SK-N-SH (cell line): Measurements from ENCODE around the gene CAPN9.

Source experiments
- CHD2 ChIP-seq: fragments of 150-350 bp; IDR thresholded peaks from 2 replicates; pipeline ENCODE4 v1.6.1; 2018; ENCODE audit warnings: low read length; ENCODE audit not compliant: partially characterized antibody
- CTCF ChIP-seq: fragments of 200-600 bp; sonication (generic); IDR thresholded peaks from 2 replicates; pipeline ENCODE4 v1.6.1; 2017; ENCODE audit warnings: antibody characterized with exemption, mild to moderate bottlenecking, moderate library complexity
- FOXM1 ChIP-seq: IDR thresholded peaks from 2 replicates; pipeline ENCODE4 v1.4.0; 2012; ENCODE audit warnings: low read depth, mild to moderate bottlenecking
- GABPA ChIP-seq: IDR thresholded peaks from 2 replicates; pipeline ENCODE4 v1.4.0; 2012; ENCODE audit warnings: low read depth, mild to moderate bottlenecking
- NFIC ChIP-seq: IDR thresholded peaks from 2 replicates; pipeline ENCODE4 v1.4.0; 2012; ENCODE audit warnings: borderline replicate concordance
- NRF1 ChIP-seq: IDR thresholded peaks from 2 replicates; pipeline ENCODE4 v1.6.1; 2012; ENCODE audit warnings: low read depth, mild to moderate bottlenecking, low read length
- POLR2AphosphoS5 ChIP-seq: IDR thresholded peaks from 2 replicates; pipeline ENCODE4 v1.6.1; 2012; ENCODE audit warnings: low read depth, low read length
- RAD21 ChIP-seq: IDR thresholded peaks from 2 replicates; pipeline ENCODE4 v1.6.1; 2012; ENCODE audit warnings: mild to moderate bottlenecking, low read length
- RXRA ChIP-seq: IDR thresholded peaks from 2 replicates; pipeline ENCODE4 v1.4.0; 2012; ENCODE audit warnings: low read depth, mild to moderate bottlenecking, borderline replicate concordance
- SIN3A ChIP-seq: IDR thresholded peaks from 2 replicates; pipeline ENCODE4 v1.6.1; 2012; ENCODE audit warnings: low read depth, mild to moderate bottlenecking, low read length, moderate library complexity, borderline replicate concordance
- TAF1 ChIP-seq: IDR thresholded peaks from 2 replicates; pipeline ENCODE4 v1.6.1; 2012; ENCODE audit warnings: low read depth, mild to moderate bottlenecking, low read length, moderate library complexity, borderline replicate concordance
- USF1 ChIP-seq: IDR thresholded peaks from 2 replicates; pipeline ENCODE4 v1.4.0; 2012; ENCODE audit warnings: low read depth, borderline replicate concordance

DNA sequence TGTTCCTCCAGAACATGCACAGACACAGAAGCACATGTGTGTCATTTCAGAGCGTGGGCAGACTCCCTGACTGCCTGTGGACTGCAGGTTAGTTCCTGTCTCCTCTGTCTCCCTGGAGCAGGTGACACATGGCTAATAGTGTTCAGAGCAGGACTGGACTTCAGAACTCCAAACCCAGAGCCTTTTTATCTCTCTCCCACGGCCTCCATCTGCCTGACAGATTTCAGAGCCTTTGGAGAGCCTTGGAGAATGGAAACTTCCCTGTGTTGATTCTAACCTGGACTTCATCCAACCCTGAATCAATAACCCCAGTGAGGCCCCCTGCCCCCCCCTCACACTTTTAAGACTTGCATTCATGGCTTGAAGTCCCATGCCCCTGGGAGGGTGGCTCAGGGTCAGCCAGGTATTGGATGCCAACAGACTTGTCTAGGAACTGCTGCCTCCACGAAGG, 76.8 kb downstream of the CAPN9 start:
- TF ChIP-seq CTCF: no peak
- no peak for TF ChIP-seq FOXM1
- TF ChIP-seq NRF1: no peak
- no peak for TF ChIP-seq NFIC
- no peak for TF ChIP-seq POLR2AphosphoS5
- no peak for TF ChIP-seq TAF1
- no peak for TF ChIP-seq CHD2
- no peak for TF ChIP-seq GABPA
- TF ChIP-seq SIN3A: no peak
- no peak for TF ChIP-seq RXRA
- no peak for TF ChIP-seq USF1
- TF ChIP-seq RAD21: no peak
